Umbilical cord (tissue), 2 donors: ENCODE data around the gene INTS6. TPM values are rescaled to one million over a fixed set of nuclear protein-coding genes. Genes with fewer than 3 reads are reported as not detected.

ENCODE experiments used
- DNase-seq: peaks from one replicate; pipeline ENCODE4 v3.0.0-alpha.2; 2015; ENCODE audit warnings: low spot score
- total RNA-seq: library from RNA; depleted of rRNA; stranded (reverse); fragments of >200 nt; gene quantifications from one replicate; pipeline ENCODE4 v1.2.3, GENCODE V29; 2014; ENCODE audit warnings: low replicate concordance; ENCODE audit not compliant: insufficient read depth

The INTS6 gene
- total RNA-seq, 1 donor from 2014 or later, result 59.2 TPM

DNA sequence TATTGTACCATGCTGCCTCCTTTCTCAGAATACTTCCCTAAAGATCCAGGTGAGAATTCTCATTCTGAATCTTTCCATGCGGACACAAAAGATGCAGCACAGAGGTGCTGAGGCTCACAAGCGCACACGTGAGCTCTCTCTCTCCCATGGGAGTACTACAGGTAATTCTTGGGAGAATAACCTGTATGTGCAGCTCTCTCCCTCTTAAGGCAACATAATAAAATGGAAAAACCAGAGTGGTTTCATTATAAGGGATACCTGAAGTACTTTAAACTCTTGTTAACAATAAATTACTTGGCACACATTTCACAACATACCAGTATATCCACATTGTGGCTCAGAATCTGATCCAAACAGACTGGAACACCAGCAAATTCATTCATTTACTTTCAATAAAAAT, 40.4 kb downstream of the INTS6 start:
- DNase-seq, result no peak

GRCh38 chr13:51405176-51405575, 47.7 kb downstream of the INTS6 start:
- no peak for DNase-seq

- peak; percentile 26 for DNase-seq
Observed at GRCh38 chr13:51397262-51397941, 55.4 kb downstream of the INTS6 start.

DNA sequence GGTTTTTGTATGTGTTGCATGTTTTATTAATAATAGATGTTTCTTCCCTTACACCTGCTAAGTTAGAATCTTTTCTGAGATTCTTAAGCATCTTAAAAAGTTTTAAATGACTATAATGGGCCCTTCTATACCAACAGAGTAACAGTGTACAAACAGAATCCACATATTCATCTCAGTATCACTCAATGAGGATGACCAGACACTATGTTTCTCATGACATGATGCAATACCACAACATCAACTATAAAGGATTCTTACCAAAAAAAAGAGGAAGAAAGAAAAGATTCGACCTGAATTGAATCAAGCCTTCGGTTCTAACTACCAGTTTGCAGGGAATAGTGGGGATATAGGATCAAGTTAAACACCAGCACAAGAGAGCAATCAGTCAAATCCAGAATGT, 56.5 kb downstream of the INTS6 start:
- no peak for DNase-seq

DNA sequence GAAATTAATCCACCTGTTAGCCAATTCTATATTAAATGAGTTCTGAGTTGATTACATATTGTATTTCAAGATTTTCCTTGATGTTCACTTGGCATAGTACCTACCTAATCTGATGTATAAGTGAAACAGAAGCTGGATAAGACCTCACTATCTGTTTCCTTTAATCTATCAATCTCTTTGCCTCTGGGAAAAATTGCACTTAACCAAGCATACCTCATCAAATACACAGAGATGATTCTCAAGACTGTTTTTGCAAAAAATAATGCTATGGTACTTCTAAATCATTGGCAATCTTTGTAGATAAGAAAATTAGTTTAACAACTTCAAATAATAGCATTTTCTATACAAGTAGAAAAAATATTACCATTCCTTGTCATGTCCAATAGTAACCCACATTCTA, 58.1 kb downstream of the INTS6 start:
- DNase-seq, result no peak

DNA sequence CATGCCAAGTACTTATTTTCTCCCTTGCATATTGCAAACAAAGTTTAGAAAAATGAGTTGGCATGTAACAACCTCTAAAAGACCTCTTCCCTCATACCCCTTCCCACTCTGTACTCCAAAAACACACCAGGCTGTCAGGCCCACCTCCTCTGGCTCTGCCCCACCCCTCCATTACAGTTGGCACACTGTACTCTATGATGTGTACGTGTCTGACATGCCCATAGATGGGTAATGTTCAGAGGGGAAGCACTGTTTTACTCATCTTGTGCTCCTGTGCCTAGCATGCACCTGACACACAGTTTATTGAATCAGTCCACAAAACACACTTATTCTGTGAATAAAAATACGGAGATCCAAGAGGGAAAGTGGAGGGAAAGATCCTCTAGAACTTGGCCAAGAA, 67.7 kb downstream of the INTS6 start:
- DNase-seq, result no peak

DNA sequence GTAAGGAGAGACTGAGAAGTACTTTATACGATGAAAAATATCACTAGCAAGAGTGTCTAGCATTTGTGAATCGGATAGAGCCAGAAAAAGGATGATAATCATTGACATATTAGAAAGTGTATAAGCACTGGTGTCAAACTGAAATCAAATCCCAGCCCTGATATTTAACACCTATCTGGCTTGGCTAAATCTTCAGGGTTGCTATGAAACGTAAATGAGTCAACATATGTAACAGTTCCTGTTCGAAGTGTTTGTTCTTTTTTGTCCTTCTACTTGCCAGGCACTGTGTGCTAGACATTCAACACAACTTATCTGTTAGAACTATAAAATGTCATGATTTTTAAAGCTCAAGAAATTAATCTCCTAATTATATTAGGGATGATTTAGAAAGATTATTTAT, 72.6 kb downstream of the INTS6 start:
- no peak for DNase-seq

- no peak for DNase-seq
Observed at GRCh38 chr13:51373451-51373850, 79.4 kb downstream of the INTS6 start.

DNA sequence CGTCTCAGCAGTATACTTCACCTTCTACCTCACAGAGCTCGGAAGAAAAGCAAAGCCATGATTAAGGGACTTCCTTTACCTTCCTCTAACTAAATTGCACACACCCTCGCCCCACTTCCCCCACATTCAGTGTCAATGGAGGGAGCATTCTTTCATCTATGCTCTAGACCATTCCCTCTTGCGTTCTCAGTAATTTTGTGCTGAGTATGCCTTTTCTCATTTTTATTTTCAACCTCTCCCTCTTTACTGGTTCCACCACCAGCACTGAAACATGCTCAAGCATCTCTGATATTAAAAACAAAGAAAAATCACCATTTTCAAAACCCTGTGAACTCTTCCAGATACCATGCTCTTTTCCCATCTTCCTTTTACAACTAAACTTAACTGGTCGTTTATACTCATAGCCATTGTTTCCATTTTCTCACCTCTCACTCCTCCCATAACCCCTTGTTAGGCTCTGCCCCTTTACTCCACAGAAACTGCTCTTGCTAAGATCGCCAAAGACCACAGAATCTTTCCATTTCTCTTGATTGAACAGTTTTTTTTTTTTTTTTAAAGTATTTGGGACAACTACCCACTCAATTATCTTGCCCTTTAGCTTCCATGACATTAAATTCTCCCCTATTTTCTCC, 81.0 kb downstream of the INTS6 start:
- DNase-seq, result no peak

- DNase-seq, result no peak
Observed at GRCh38 chr13:51370811-51371210, 82.0 kb downstream of the INTS6 start.

DNA sequence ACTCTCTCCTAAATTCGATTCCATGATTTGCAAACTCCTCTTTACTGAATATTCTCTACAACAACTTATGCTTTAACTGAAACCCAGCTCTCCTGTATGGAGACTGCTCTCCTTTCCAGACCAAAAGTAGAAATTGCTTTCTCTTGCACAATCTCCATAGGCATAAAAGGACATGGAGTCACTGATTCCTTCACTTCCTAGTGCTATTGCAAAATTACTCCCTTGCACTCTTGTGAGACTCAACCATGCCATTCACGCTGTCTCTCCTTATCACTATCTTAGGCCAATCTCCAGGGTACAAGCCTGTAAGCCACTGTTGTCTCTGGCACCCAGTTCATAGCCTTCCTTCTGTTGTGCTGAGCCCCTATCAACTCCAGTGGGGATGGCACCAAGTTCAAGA, 82.7 kb downstream of the INTS6 start:
- DNase-seq, result no peak

- DNase-seq, result no peak
Observed at GRCh38 chr13:51364404-51365008, 88.3 kb downstream of the INTS6 start.

DNA sequence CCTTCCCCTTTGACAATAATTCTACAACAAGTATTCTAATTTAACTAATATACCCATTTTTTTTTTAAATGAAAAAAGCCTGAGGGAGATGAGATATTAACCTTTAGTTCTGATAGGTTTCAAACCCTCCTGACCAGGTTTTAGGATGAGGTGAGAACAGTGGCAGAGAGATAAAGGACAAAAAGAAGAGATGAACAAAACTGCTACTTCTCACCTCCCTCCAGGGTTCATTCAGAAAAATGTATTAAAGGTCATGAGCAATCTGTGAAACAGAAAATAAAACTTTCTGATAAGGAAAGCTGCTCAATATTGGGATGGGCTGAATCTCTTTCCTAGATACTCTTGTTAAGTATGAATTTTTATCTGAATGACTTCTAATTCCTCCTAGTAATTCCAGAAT, 89.2 kb downstream of the INTS6 start:
- no peak for DNase-seq

GRCh38 chr13:51361106-51361505, 91.7 kb downstream of the INTS6 start:
- DNase-seq, result no peak

- no peak for DNase-seq
Observed at GRCh38 chr13:51360489-51360888, 92.3 kb downstream of the INTS6 start.

- DNase-seq, result no peak
Observed at GRCh38 chr13:51359352-51359751, 93.5 kb downstream of the INTS6 start.

- DNase-seq, result no peak
Observed at GRCh38 chr13:51357928-51358595, 94.8 kb downstream of the INTS6 start.

GRCh38 chr13:51355217-51355616, 97.6 kb downstream of the INTS6 start:
- no peak for DNase-seq

- DNase-seq, result no peak
Observed at GRCh38 chr13:51349016-51349415, 103.8 kb downstream of the INTS6 start.

GRCh38 chr13:51348069-51348967, 104.5 kb downstream of the INTS6 start:
- DNase-seq, result no peak

- no peak for DNase-seq
Observed at GRCh38 chr13:51347099-51347498, 105.7 kb downstream of the INTS6 start.

GRCh38 chr13:51346397-51346796, 106.4 kb downstream of the INTS6 start:
- DNase-seq, result no peak
